ENCODE results near the gene MAPK8. TPM values are rescaled to one million over a fixed set of nuclear protein-coding genes. Genes with fewer than 3 reads are reported as not detected.

The MAPK8 gene
- total RNA-seq, 1 donor, result 39.1 TPM

DNA sequence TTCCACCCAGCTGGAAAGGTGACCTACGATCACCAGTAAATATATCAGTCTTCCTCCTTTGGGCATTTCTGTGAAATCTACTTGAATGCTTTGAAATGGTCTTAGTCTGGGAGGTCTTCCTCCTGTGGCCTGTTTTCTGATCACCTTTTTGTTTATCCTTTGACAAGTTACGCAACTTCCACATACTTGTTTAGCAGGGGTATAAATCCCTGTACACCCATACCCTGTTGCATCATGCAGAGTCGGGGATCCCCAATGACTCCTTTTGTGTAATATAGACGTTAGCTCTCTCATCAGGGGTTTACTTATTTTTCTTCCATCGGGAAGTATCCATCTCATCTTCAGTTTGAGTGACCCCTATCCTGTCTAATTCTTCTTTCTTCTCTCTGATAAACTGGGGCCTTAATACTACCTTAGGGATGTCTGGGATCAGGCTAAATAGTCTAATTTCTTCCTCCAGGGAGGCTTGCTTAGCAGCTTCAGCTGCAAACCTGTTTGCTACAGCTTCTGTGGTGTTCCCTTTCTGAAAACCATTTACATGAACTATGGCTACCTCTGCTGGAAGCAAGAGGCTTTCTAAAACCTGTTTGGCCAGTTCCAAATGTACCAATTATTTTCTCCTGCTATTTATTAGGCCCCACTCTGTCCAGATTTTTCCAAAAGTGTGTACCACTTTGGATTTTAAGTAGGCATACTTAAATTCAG, 25.8 kb downstream of the MAPK8 start:
- TF ChIP-seq, protein P1, sequence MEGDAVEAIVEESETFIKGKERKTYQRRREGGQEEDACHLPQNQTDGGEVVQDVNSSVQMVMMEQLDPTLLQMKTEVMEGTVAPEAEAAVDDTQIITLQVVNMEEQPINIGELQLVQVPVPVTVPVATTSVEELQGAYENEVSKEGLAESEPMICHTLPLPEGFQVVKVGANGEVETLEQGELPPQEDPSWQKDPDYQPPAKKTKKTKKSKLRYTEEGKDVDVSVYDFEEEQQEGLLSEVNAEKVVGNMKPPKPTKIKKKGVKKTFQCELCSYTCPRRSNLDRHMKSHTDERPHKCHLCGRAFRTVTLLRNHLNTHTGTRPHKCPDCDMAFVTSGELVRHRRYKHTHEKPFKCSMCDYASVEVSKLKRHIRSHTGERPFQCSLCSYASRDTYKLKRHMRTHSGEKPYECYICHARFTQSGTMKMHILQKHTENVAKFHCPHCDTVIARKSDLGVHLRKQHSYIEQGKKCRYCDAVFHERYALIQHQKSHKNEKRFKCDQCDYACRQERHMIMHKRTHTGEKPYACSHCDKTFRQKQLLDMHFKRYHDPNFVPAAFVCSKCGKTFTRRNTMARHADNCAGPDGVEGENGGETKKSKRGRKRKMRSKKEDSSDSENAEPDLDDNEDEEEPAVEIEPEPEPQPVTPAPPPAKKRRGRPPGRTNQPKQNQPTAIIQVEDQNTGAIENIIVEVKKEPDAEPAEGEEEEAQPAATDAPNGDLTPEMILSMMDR (IDR thresholded peaks at IDR 0.05; ENCODE audit: insufficient read depth, low read length), result no peak
- no peak overlapping the region for H3K4me3 ChIP-seq (ENCODE audit: low read depth, low read length)
- no peak for DNase-seq (ENCODE audit: low read depth)

GRCh38 chr10:48332871-48333216, 26.4 kb downstream of the MAPK8 start:
- no peak overlapping the region for H3K4me3 ChIP-seq (ENCODE audit: low read depth, low read length)
- no peak for DNase-seq (ENCODE audit: low read depth)
- TF ChIP-seq, protein P1 (IDR thresholded peaks at IDR 0.05; ENCODE audit: insufficient read depth, low read length), result no peak

- TF ChIP-seq, protein P1 (IDR thresholded peaks at IDR 0.05; ENCODE audit: insufficient read depth, low read length), result no peak
- no peak for DNase-seq (ENCODE audit: low read depth)
Measured at GRCh38 chr10:48333856-48334255, 27.4 kb downstream of the MAPK8 start.

DNA sequence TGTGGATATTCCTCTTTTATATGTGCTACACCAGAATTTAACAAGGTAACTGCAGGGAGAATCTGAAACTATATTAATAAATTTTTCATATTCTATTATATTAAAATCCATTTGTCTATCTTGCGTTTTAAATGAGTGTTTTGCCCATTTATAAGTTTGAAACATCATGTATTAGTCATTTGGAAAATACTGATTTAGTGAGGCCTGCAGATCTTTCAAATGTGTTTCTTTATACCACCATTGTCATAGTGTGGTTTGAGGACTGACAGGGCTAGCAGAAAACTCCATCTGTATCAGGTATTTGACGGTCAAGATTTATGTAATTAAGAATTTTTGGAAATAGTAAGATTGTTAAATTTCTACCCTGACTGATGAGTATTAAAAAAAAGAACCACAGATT, 29.3 kb downstream of the MAPK8 start:
- TF ChIP-seq, protein P1 (IDR thresholded peaks at IDR 0.05; ENCODE audit: insufficient read depth, low read length), result no peak
- no peak overlapping the region for H3K4me3 ChIP-seq (ENCODE audit: low read depth, low read length)
- no peak for DNase-seq (ENCODE audit: low read depth)

More at GRCh38 chr10:48333856-48334255, 27.4 kb downstream of the MAPK8 start:
- no peak overlapping the region for H3K4me3 ChIP-seq (ENCODE audit: low read depth, low read length)

DNA sequence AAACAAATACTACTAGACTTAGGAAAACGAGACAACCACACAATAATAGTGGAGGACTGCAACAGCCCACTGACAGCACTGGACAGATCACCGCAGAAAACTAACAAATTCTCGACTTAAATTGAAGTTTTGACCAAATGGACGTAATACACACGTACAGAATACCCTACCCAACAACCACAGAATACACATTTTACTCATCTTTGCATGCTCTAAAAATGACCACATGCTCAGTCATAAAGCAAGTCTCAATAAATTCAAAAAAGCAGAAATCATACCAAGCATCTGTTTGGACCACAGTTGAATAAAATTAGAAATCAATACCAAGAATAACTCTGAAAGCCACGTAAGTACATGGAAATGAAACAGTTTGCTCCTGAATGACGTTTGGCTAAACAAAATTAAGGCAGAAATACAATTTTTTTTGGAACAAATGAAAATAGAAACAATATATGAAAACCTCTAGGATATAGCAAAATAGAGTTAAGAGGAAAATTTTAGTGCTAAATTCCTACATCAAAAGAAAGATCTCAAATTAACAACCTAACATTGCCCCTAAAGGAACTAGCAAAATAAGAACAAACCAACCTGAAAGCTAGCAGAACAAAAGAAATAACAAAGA, 30.6 kb downstream of the MAPK8 start:
- DNase-seq (ENCODE audit: low read depth), result no peak
- TF ChIP-seq, protein P1 (IDR thresholded peaks at IDR 0.05; ENCODE audit: insufficient read depth, low read length), result no peak
- no peak overlapping the region for H3K4me3 ChIP-seq (ENCODE audit: low read depth, low read length)

DNA sequence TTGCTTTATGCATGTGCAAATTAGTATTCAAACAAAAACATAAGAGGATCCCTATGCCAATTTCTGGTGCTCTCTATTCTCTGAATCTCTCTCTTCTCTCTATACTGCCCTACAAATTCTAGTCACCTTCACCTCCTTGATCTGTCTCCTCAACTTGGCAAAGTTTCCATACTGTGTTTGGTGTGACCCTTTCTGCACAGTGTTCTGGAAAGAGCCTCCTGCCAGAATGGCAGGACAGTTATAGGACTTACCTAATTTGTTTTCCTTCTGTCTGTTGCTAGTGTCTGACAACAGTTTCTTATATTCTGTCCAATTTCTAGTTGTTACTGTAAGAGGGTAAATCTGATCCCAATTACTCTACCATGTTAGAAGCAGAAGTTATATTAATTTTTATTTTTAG, 34.3 kb downstream of the MAPK8 start:
- no peak for DNase-seq (ENCODE audit: low read depth)
- no peak overlapping the region for H3K4me3 ChIP-seq (ENCODE audit: low read depth, low read length)
- TF ChIP-seq, protein P1 (IDR thresholded peaks at IDR 0.05; ENCODE audit: insufficient read depth, low read length), result no peak

All from fibroblast of the aortic adventitia (primary cell).